HG03280 (cell line): ENCODE data around the gene C2orf49.

Experiments
- ATAC-seq: cut with Tn5 transposase; IDR thresholded peaks from one replicate; pipeline ENCODE4 v1.9.1; 2021; ENCODE audit warnings: mild to moderate bottlenecking, moderate library complexity; ENCODE audit not compliant: unreplicated experiment

Gene C2orf49

DNA sequence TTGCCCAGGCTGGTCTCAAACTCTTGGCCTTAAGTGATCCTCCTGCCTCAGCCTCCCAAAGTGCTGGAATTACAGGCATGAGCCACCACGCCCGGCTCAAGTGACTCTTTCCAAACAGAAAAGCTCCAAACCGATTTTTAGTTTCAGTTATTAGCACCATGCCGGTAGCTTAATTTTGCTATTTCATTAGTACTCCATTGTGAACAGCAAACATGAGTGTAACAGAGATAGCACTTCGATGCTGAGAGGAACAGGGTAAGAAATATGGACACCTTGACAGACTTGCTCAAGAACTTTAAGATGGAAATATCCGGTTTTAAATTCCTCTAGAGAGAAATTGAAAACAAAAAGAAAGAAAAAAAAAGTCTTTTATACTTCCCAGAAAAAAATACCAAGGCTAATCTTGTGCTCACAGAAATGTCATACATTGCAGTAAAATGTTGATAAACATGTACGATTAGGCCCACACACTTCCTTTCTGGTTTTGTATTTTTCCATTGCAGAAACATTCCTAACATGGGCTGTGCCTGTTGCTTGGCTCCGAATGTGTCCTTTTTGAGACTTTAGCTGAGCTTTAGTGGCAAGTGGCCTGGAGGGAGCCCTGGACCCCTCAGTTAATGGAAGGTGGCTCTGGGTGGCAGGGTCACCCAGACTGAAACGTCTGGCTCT is 43.2 kb downstream of the C2orf49 start:
- no peak for ATAC-seq

DNA sequence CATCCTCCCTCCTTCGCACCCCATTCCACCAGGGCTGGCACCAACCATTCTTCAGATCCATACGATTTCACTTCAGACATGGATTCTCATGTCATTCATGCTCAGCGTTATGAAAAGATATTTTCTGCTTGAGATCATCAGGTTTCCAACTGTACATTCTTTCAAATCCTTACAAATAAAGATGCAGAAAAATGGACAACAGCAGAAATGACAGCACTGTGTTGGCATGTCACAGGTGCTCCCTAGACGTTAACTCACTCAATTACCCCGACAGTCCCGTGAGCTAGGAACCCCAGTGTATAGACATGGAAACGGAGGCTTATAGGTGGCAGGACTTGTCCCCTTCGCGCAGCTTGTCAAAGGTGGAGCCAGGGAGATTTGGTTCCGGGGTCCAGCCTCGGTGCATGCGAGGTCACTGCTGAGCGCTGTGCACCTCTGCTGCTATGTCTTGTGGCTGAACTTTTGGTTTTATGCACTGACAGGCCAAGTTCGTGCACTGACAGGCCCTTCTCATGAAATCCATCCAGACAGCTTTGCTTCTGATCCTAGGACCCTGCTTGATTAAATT is 43.8 kb downstream of the C2orf49 start:
- no peak for ATAC-seq

DNA sequence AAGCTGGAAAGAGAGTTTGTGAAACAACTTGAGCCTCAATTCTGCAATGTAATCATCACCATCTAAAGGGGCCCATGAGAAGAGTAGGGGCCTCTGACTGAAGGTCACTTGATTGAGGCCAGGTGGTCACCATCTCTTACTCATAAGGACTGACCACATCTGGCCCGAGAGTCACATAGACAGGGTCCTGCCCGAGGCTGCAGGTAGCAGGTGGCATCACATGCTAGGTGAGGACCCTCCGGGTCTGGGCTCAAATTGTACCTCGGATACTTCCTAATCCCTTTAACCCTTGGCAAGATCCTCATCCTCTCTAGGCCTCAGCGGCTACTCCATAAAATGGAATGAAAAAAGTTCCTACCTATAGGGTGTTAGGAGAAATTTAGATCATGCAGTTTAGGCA is 44.8 kb downstream of the C2orf49 start:
- ATAC-seq = no peak

DNA sequence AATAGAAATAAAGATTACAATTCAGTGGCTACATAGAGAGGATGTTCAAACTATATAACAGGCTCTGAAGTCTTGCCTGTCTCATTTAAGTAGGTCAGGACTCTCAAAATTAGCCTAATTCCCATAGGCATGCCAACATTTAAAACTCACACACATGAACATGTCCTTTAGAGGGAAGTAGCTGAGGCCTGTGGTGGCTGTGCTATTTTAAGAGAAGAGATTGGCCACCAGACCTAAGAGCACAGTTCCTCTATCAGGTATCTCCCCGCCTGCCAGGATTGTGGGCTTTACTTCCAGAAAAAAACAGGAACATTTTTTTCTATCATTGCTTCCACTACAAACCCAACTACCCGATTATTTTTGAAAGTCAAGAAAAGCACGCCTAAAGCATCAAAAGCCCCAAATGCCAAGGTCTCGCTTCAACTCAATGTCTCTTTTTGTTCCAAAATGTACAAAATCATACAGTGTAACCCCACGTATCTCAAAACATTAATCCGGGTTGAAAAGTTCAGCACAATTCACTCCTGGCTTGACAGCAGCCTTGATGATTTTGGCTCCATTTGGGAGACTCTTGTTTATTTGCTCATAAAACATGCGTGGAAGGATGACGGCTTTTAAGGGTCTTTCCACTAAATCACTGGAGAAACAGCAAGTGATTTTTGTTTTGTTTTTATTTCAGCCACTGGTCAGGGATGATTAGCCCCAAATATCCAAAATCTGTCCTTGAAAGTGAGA is 46.3 kb downstream of the C2orf49 start:
- ATAC-seq = no peak

DNA sequence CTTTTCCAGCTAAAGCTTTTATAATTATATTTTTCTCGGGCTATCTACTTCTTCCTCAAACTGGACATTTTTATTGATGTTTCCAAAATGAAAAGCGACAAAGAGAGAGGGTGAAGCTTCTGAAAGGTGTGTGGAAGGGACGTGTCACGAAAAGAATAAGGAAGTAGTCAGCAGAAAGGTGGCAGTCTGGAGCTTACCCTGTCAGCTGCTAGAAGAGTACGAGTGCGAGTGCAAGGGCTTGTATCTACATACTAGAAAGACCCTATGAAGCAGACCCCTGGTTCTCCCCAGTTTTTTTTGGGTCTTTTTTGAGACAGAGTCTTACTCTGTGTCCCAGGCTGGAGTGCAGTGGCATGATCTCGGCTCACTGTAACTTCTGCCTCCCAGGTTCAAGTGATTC is 46.9 kb downstream of the C2orf49 start:
- no peak for ATAC-seq

DNA sequence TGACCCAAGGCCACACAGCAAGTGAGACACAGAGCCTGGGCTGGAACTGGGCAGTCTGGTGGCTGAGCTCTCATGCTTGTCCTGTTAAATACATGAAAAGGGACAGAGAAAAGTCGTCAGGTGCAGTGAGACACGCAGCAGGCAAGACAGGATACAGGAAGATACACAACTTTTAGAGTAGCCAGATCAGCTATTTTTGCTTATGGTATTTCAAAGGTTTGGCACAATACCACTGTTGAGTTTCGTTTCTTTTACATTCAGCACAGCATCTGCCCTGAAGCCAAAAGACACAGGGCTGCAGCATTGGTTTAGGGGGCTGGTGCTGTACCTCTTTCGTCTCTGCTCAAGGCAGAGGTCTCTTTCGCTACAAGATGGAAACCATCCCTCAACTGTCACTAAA is 47.5 kb downstream of the C2orf49 start:
- no peak for ATAC-seq

DNA sequence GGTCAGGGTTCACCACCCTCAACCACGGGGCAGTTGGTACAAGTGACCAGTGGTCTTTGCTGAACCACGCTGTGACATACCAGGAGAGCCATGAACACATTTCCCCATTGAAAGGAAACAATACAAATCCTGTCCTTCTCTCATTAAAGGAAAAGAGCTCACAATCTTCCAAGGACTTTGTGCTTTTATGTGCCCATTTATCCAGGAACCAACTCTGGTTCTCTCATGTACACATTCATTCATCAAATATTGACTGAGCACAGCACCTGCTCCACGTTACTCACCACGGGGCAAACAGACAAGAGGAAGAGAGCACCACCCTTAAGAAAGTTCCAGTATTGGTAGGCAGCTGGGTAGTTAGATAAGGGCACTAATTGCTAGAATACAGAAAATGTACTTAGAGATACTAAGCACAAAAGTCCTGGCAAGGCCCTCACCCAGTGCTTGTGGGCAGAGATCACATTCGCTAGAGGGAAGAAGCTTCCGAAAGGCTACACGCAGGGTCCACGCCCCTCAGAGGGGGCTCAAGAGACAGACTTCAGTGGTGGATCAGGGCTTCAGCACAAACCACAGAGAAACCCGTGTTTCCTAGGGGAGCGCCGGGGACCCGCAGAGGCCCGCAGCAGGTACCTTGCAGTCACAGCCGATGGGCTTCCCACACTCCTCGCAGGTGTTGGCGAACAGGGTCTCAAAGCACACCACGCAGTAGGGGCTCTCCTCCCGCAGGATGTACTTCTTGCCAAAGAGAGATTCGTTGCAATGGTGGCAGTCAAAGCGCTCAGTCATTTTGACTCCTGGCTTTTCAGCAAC is 48.6 kb downstream of the C2orf49 start:
- no peak for ATAC-seq

DNA sequence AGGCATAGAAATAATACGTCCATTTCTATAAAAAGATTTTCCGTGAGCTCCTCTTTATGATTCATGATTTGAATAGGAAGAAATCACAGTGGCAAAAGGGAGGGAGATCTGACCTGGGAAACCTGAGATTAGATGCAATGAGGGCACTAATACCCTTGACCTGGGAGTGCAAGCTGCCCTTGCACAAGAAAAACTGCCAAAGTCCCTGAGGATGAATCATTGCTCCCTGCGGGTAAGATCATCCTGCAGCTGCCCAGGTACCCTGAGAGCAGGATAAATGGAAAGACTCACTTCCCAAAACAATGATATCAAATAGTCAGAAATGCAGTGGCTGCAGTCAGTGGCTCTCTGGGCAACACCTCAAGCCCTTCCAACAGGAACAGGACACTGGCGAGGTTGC is 49.9 kb downstream of the C2orf49 start:
- ATAC-seq = no peak

DNA sequence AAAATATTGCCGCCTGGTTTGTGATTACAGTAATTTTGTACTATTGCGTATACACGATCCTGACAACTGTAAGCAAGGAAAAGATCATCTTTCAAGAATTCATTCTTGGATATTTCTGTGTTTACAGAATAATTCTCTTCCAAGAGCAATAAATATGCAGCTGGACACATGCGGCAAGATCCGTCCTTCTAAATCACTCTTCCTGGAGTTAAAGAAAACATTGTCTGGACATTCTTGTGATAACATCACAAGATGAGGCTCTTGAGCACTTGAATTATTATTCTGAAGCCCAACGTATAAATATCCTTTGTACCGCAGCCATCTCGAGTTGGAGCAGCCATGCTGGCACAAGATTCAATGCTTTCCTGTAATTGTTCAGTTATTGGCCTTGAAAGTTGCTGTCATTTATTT is 51.6 kb downstream of the C2orf49 start:
- ATAC-seq = no peak

DNA sequence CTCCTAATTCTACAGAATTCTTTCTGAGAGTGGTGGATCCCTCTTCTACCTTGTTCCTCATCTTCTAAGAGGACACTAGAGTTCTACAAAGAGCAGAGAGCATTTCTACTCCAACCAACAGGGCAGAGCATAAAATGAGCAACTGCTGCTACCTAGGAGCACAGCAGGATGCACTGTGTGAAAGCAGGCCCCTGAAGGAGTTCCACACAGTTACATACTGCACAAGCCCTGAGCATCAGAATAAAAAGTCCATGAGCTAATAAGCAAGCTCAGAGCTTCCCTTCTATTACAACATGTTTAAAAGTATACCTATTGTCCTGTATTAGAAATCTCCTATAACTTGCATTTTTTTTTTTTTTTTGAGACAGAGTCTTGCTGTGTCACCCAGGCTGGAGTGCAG is 53.1 kb downstream of the C2orf49 start:
- ATAC-seq = no peak

DNA sequence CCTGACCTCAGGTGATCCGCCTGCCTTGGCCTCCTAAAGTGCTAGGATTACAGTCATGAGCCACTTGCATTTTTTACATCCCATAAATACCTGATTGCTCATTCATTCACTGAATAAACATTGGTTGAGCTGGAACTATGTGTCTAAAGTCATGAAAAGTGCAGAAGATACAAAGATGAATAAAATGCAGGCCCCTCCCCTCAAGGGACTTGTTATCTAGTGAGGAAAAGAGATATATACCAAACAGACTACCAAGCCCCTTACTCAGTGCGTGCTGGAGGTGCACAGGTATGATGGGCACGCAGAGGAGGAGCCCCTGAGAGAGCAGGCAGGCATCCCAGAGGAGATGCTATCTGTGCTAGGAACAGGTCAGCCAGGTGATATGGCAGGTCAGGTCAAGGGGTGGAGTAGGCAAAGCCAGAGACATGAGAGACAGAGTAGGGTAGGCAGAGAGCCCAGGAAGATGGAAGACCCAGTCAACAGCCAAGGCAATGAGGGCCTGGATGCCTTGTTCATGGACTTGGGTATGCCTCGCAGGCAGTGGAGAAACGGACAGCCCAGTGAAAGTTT is 53.8 kb downstream of the C2orf49 start:
- ATAC-seq = no peak

DNA sequence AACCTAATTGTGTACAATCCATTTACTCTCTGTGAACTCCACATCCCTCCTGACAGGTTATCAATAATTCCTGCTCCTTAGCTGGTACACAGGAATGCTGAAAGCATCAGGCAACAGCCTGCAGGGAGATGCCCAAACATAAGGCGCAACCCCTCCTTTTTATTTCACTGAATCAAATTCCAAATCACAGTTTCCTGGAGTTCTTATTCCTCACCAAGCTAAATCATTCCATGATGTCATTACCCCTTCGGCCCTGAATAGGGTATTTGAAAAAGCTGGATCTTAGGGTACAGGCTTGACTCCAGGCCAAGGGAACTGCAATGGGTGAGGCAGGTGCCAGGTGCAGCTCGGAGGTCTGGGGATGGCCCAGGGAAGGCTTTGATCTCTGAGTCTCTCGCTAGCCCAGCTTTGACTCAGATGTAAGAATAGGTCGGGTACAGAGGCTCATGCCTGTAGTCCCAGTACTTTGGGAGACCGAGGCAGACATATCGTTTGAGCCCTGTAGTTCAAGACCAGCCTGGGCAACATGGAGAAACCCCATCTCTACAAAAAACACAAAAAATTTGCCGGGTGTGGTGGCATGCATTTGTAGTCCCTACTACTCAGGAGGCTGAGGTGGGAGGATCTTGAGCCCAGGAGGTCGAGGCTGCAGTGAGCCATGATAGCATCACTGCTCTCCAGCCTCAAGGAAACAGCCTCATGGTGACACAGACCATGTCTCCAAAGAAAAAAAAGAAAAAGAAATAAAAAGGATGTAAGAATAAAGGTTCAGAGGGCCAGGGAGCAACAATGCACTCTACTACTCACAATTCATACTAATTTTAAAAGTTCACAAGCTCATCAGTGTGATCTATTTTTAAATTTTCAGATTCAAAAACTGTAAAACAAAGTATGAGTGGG is 54.7 kb downstream of the C2orf49 start:
- ATAC-seq = no peak

DNA sequence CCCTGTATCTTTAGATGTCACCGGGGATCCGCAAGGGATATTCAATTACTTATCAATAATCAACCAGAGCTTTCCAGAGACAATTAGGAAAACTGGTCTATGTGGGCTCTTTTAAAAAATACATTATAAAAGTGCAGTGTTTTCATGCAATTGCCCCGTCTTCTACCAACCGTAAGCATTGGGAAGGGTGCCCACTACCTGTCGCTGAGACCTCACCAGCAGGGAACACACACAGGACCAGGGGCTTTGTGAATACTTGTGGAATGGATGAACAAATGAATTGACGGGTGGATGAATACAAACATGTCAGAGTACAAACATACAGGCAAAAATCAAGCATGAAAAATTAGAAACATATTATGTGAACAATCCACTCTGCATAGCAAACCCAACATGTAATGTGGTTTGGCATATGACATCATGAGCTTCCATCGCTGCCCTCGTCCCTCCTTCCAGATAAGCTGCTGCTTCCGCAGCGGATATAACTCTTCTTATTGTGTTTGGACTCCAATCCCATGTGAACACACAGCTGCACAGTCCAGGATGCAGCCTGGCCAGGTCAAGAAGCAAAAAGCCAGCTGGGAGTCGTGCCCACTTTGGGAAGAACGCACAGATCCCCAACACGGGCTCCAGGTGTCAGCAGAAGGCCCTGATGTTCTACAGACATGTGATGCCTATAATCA is 56.2 kb downstream of the C2orf49 start:
- ATAC-seq = no peak

DNA sequence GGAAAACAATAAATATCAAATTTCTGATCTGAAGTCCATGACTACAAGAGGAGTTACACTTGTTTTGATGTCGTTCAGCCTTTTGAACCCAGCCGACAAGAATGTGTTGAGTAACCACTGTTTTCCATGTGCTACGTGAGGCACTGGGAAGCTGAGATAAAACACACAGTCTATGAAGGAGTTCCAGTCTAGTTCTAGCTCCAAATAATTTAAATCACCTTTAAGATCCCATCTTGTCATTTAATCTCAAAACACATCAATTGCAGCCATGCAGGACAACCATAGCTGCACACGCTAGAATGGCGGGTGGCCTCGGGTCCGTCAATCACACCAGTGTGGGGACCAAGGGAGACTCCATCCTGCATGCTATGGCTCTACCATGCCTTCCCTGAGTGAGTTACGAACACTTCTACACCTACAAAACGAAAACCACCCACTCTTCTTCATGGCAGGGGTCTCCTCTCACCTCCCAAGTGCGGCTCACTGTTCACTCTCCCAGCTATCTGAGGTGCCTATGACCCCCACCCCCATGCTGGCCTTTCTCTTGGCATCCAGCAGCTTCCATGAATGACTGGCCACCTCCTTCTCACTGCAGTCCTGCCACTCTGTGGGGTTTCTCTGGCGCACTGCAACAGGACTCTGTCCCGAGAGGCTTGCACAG is 57.7 kb downstream of the C2orf49 start:
- ATAC-seq = no peak

DNA sequence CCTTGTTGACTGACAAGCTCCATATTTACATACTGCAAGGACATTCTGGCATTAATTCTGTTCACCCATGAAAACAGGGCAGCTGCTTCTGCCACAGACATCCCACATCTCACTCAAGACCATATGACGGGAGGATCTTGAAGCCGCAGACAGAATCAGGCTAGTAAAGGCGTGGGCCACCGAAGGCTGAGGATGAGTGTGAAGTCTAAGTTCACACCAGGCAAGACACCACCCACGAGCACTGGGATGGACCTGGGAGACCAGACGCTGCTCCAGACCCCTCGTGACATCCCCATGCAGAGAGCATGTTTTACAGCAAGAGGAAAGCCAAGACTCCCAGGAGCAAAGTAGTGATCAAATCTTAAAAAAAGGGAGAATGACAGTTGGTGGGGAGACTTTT is 58.4 kb downstream of the C2orf49 start:
- no peak for ATAC-seq

DNA sequence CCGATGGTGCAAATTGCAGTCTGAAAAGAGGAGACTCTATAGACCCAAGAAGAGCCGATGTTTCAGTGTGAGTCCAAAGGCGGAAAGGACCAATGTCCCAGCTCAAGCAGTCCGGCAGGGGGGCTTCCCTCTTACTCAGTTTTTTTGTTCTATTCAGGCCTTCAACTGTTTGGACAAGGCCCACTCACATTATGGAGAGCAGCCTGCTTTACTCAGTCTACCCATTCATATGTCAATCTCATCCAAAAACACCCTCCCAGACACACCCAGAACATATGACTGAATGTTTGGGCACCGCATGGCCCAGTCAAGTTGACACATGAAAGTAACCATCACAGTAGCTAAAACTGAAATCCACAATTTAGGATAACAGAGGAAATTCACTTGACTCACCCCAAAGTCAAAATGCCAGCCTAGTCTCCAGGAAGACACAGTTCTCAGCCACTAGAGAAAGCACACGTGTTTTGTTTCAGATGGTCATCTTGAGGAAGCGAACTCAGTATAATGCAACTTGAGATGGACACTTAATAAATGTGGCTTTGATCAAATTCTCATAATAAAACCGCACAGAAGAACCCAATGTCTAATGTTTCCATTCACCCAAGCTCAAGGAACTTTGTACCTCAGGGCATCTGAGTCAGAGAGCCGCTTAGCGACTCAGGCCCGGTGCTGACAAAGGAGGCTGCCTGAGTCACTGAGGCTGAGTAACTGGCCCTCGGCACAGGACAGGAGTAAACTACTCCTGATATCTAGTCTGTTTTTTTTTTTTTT is 59.1 kb downstream of the C2orf49 start:
- no peak for ATAC-seq

DNA sequence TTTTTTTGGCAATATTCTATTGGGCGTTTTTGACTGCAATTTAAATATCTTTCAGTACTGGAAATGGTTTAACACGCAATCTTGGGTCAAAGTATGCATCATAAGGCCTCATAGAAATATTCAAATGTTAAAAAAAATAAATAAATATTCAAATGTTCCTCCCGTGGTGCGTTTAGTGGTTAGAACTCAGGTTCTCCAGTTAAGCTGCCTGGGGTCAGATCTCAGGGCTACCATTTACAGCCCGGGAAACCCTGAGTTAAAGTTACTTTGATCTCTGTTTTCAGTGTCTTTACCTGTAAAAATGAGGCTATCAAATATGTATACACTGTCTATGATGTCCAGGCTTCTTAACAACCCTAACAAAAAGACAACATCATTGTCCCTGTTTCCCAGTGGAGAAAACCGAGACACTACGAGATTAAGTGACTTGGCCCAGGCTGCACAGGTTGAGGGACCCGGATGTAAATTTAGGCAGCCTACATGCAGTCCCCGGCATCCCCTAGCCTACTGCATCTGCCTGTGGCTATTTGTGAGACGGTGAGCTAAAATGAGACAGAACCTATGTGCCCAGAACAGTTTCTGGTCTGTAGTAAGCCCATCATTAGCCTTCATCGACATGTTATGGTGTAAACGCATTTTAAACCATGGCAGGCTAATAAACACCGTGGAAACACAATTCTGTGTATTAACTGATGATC is 59.8 kb downstream of the C2orf49 start:
- ATAC-seq = no peak

DNA sequence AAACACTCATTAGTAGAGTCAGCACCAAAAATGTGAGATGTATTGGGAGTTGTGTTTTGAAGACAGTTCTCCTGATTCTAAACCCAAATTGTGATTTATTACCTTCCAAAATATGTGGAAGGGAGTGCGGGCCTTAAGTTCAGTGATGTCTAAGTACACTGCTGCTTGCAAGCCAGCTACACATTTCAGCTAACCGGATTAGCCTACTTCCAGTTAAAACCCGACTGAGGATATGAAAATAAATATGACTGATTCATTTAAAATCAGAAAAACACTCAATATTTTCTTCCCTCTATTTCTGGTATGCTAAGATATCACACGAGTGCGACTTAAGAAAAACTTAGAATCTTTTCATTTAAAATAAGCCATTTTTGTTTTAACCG is 60.6 kb downstream of the C2orf49 start:
- no peak for ATAC-seq
